ENCODE measurements around the gene MEX3D.
A peak's percentile ranks its signal among the peaks of the same experiment; 100 is the strongest.

Gene MEX3D

GRCh38 chr19:1514986-1515721 lies 53.0 kb downstream of the MEX3D start:
- DNase-seq = no peak

- no peak for DNase-seq
Measured at GRCh38 chr19:1514295-1514661, 53.8 kb downstream of the MEX3D start.

- peak; percentile 74 for DNase-seq
Measured at GRCh38 chr19:1513499-1514294, 54.4 kb downstream of the MEX3D start.

GRCh38 chr19:1512671-1513498 lies 55.2 kb downstream of the MEX3D start, which contains the start of gene ADAMTSL5:
Gene ADAMTSL5, minus strand, starts transcription at chr19:1513019. Its CDS starts 2,076 bp downstream, at chr19:1510943.
- DNase-seq = peak; percentile 50

GRCh38 chr19:1511318-1512317 lies 56.5 kb downstream of the MEX3D start:
- no peak for DNase-seq

- no peak for DNase-seq
Measured at GRCh38 chr19:1510807-1511206, 57.3 kb downstream of the MEX3D start.

- DNase-seq = no peak
Measured at GRCh38 chr19:1510442-1510806, 57.7 kb downstream of the MEX3D start.

- no peak for DNase-seq
Measured at GRCh38 chr19:1509602-1510441, 58.3 kb downstream of the MEX3D start.

GRCh38 chr19:1508507-1508856 lies 59.6 kb downstream of the MEX3D start:
- no peak for DNase-seq

- DNase-seq = peak; percentile 97
Measured at GRCh38 chr19:1507763-1508506, 60.2 kb downstream of the MEX3D start.

- DNase-seq = no peak
Measured at GRCh38 chr19:1507192-1507660, 60.9 kb downstream of the MEX3D start.

GRCh38 chr19:1505991-1506881 lies 61.9 kb downstream of the MEX3D start:
- no peak for DNase-seq

GRCh38 chr19:1505012-1505411 lies 63.1 kb downstream of the MEX3D start:
- no peak for DNase-seq
